ENCODE data around the gene STK4.

DNA sequence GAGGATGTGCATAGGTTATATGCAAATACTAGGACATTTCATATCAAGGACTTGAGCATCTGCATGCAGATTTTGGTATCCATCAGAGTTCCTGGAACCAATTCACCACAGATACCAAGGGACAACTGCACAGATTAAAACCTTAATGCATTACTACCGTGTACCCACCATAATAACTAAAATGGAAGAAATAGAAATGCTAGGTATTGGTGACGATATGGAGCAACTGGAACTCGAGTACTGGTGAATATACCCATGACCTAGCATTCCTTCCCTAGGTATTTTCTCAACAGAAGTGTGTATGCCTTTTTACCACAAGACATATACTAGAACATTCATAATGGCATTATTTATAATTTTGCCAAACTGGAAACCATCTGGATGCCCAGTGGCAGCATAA is 116.2 kb downstream of the STK4 start:
- TF ChIP-seq, protein P1, sequence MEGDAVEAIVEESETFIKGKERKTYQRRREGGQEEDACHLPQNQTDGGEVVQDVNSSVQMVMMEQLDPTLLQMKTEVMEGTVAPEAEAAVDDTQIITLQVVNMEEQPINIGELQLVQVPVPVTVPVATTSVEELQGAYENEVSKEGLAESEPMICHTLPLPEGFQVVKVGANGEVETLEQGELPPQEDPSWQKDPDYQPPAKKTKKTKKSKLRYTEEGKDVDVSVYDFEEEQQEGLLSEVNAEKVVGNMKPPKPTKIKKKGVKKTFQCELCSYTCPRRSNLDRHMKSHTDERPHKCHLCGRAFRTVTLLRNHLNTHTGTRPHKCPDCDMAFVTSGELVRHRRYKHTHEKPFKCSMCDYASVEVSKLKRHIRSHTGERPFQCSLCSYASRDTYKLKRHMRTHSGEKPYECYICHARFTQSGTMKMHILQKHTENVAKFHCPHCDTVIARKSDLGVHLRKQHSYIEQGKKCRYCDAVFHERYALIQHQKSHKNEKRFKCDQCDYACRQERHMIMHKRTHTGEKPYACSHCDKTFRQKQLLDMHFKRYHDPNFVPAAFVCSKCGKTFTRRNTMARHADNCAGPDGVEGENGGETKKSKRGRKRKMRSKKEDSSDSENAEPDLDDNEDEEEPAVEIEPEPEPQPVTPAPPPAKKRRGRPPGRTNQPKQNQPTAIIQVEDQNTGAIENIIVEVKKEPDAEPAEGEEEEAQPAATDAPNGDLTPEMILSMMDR (IDR thresholded peaks at IDR 0.05; ENCODE audit: low read depth, low read length) = no peak
- no peak for TF ChIP-seq POLR2A (IDR thresholded peaks at IDR 0.05; ENCODE audit: extremely low read depth, insufficient read length)

All from NB4 (cell line).